ENCODE measurements around the gene PLOD2.

GRCh38 chr3:146165877-146166276 lies 4.9 kb upstream of the PLOD2 start:
- TF ChIP-seq CTCF (IDR thresholded peaks at IDR 0.05; ENCODE audit: insufficient read depth, low read length), result no peak
- TF ChIP-seq REST (IDR thresholded peaks at IDR 0.05; ENCODE audit: insufficient replicate concordance, low read depth), result no peak
- TF ChIP-seq POLR2AphosphoS5 (IDR thresholded peaks at IDR 0.05; ENCODE audit: low read depth), result no peak

Measured in HL-60 (cell line).